Choroid plexus epithelial cell (primary cell): Measurements from ENCODE around the gene CHST12.
"Not testable (repeated sequence)": the region's sequence is repeated elsewhere in the genome, so short reads cannot be mapped to it uniquely, and the experiment has no call there.

Experiments
- DNase-seq: peaks from one replicate; pipeline ENCODE4 v3.0.0-alpha.2; 2010; ENCODE audit warnings: low read depth
- H3K4me3 ChIP-seq: 2 replicates; pipeline ENCODE4 v1.5.1; 2011; ENCODE audit warnings: low read depth, mild to moderate bottlenecking, control low read depth, low read length, moderate library complexity
- CTCF ChIP-seq: conservative IDR thresholded peaks from 2 replicates; pipeline ENCODE4 v1.5.1; 2011; ENCODE audit warnings: low read depth, mild to moderate bottlenecking, control low read depth, inconsistent platforms, low read length, moderate library complexity

The CHST12 gene

GRCh38 chr7:2416063-2416462 is 12.7 kb downstream of the CHST12 start:
- H3K4me3 ChIP-seq, result no peak overlapping the region
- no peak for DNase-seq
- no peak for TF ChIP-seq CTCF

- H3K4me3 ChIP-seq, result no peak overlapping the region
- no peak for DNase-seq
- no peak for TF ChIP-seq CTCF
Measured at GRCh38 chr7:2416650-2417049, 13.2 kb downstream of the CHST12 start.

GRCh38 chr7:2417178-2417577 is 13.8 kb downstream of the CHST12 start:
- DNase-seq, H3K4me3 ChIP-seq: not testable (repeated sequence)

- peak; percentile 21 for DNase-seq
- H3K4me3 ChIP-seq, result no peak overlapping the region
- no peak for TF ChIP-seq CTCF
Measured at GRCh38 chr7:2417981-2418481, 14.6 kb downstream of the CHST12 start.

- H3K4me3 ChIP-seq, result no peak overlapping the region
- no peak for TF ChIP-seq CTCF
- DNase-seq, result no peak
Measured at GRCh38 chr7:2420216-2420933, 17.0 kb downstream of the CHST12 start.

GRCh38 chr7:2421943-2422310 is 18.5 kb downstream of the CHST12 start:
- no peak overlapping the region for H3K4me3 ChIP-seq
- no peak for TF ChIP-seq CTCF
- DNase-seq, result no peak

- TF ChIP-seq CTCF, result no peak
- DNase-seq, result no peak
- H3K4me3 ChIP-seq, result no peak overlapping the region
Measured at GRCh38 chr7:2425749-2426148, 22.3 kb downstream of the CHST12 start.
